DOHH2 (cell line): ENCODE results near the gene MAP1LC3A.

Experiments
- EZH2phosphoT487 ChIP-seq: fragments of 200-600 bp; sonication (generic); IDR thresholded peaks from 2 replicates; pipeline ENCODE4 v1.6.1; 2017; ENCODE audit warnings: borderline replicate concordance, mild to moderate bottlenecking, antibody characterized with exemption, low read length, moderate library complexity, mixed read lengths
- TF ChIP-seq, protein P1 (sequence below): fragments of 200-600 bp; sonication (generic); IDR thresholded peaks from one replicate; pipeline ENCODE4 v1.5.1; 2014; ENCODE audit warnings: antibody characterized with exemption, mild to moderate bottlenecking, low read depth, low read length; ENCODE audit not compliant: poor library complexity, severe bottlenecking

DNA sequence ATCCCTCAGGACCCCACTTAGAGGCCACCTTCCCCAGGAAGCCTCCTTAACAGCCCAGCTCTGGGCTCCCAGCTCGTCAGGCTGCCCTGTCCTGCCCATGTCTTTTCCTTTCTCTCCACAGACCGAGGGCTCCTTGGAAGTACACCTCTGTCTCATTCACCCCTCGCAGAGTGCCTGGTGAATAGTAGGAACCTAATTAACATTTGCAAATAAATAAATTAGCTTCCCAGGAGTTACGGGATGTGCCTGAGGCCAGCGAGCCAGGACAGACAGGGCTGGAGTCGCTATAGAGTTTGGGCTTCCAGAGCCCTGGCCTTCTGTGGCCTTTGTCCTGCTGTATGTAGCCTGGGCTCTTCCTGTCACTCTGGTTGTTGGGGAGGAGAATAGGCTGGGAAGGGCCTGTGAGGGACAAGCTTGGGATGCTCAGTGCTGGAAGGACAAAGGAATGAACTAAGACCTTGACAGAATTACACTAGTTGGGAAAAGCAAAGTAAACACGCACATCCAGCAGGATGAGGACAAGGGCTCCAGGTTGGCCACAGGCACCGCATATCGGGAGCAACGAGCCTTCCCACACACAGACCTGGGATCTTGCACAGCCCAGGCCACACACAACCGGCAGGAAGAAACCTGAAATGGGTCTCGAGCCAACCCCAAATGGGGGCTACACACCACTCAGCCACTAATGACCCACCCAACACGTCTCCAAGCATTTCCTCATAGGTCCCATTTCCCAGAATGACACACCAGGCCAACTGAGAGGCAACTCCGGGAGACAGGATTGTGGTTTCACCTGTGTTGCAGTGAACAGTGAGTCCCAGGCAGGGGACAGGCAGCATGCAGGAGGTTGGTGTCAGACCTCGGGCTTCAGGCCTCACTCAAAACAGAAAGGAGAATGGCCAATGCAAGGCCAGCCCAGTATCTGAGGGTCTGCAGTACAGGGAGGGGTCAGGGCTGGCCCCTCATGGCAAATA is 9.7 kb downstream of the MAP1LC3A start:
- TF ChIP-seq, protein P1, sequence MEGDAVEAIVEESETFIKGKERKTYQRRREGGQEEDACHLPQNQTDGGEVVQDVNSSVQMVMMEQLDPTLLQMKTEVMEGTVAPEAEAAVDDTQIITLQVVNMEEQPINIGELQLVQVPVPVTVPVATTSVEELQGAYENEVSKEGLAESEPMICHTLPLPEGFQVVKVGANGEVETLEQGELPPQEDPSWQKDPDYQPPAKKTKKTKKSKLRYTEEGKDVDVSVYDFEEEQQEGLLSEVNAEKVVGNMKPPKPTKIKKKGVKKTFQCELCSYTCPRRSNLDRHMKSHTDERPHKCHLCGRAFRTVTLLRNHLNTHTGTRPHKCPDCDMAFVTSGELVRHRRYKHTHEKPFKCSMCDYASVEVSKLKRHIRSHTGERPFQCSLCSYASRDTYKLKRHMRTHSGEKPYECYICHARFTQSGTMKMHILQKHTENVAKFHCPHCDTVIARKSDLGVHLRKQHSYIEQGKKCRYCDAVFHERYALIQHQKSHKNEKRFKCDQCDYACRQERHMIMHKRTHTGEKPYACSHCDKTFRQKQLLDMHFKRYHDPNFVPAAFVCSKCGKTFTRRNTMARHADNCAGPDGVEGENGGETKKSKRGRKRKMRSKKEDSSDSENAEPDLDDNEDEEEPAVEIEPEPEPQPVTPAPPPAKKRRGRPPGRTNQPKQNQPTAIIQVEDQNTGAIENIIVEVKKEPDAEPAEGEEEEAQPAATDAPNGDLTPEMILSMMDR, result no peak
- TF ChIP-seq EZH2phosphoT487, result no peak
